Stimulated activated naive CD8-positive, alpha-beta T cell treated with anti-CD3 and anti-CD28 coated beads, Interleukin-15, amount 100 ng/mL, for 72 hours (primary cell): ENCODE measurements around the gene ZNF467.

Experiments used
- ATAC-seq: fragments of 150-1000 bp; cut with Tn5 transposase; 2 replicates; pipeline ENCODE4 v1.10.0; 2021; ENCODE audit warnings: mild to moderate bottlenecking, moderate library complexity
- DNase-seq, 2 donors: peaks; one replicate each; pipeline ENCODE4 v3.0.0; 2021 to 2022
- H3K27ac Mint-ChIP-seq, 2 donors: one replicate each; pipeline ENCODE4 v1.8.0; 2022; ENCODE audit warnings: mild to moderate bottlenecking in 2 of 2, mixed read lengths in 2 of 2, moderate library complexity in 2 of 2
- H3K27me3 Mint-ChIP-seq: one replicate; pipeline ENCODE4 v1.8.0; 2022; ENCODE audit warnings: mixed read lengths
- H3K4me1 Mint-ChIP-seq: one replicate; pipeline ENCODE4 v1.8.0; 2022; ENCODE audit warnings: mild to moderate bottlenecking, mixed read lengths
- H3K4me3 Mint-ChIP-seq, 2 donors: one replicate each; pipeline ENCODE4 v1.8.0; 2022; ENCODE audit warnings: mild to moderate bottlenecking in 2 of 2, mixed read lengths in 2 of 2, moderate library complexity in 1 of 2
- H3K9me3 Mint-ChIP-seq, 2 donors: one replicate each; pipeline ENCODE4 v1.8.0; 2022; ENCODE audit warnings: mixed read lengths in 2 of 2

The ZNF467 gene

GRCh38 chr7:149773446-149774236 lies at the start of gene ZNF467:
TSS of gene ZNF467 (minus strand) at chr7:149773588. CDS start at chr7:149771032, 2,556 bp downstream.
- peaks cover 23% of the 10 kb centered on the region for H3K4me1 Mint-ChIP-seq
- peak; percentile 1 for ATAC-seq
- peaks cover 28% of the 10 kb centered on the region for H3K27me3 Mint-ChIP-seq
- H3K9me3 Mint-ChIP-seq, result no peaks in the 10 kb centered on the region
- H3K27ac Mint-ChIP-seq, result peak within 1 kb of the TSS in 1 of 2 donors; percentile 25
- H3K4me3 Mint-ChIP-seq, result peak within 1 kb of the TSS; percentile 87 to 88
- no peak for DNase-seq

- H3K4me3 Mint-ChIP-seq, result no peak overlapping the region
- DNase-seq (no peak), ATAC-seq (no peak)
- no peaks in the 10 kb centered on the region for H3K9me3 Mint-ChIP-seq
- H3K4me1 Mint-ChIP-seq, result peaks cover 11% of the 10 kb centered on the region
- no peak overlapping the region for H3K27ac Mint-ChIP-seq
- no peaks in the 10 kb centered on the region for H3K27me3 Mint-ChIP-seq
Observed at GRCh38 chr7:149822353-149822943, 49.1 kb upstream of the ZNF467 start.

- peaks cover 2% of the 10 kb centered on the region for H3K4me1 Mint-ChIP-seq
- no peak for DNase-seq
- ATAC-seq, result peak; percentile 13
- no peaks in the 10 kb centered on the region for H3K9me3 Mint-ChIP-seq
- no peak overlapping the region for H3K4me3 Mint-ChIP-seq
- no peaks in the 10 kb centered on the region for H3K27me3 Mint-ChIP-seq
- no peak overlapping the region for H3K27ac Mint-ChIP-seq
Observed at GRCh38 chr7:149821191-149822148, 48.1 kb upstream of the ZNF467 start.

GRCh38 chr7:149820622-149821190 lies 47.3 kb upstream of the ZNF467 start:
- Mint-ChIP-seq H3K9me3 (no peaks in the 10 kb centered on the region), H3K4me3 (no peak overlapping the region), H3K27me3 (no peaks in the 10 kb centered on the region), H3K27ac (no peak overlapping the region), H3K4me1 (no peaks in the 10 kb centered on the region)
- DNase-seq (no peak), ATAC-seq (no peak)

- DNase-seq (no peak), ATAC-seq (no peak)
- no peak overlapping the region for H3K4me3 Mint-ChIP-seq
- no peak overlapping the region for H3K27ac Mint-ChIP-seq
- no peaks in the 10 kb centered on the region for H3K9me3 Mint-ChIP-seq
- no peaks in the 10 kb centered on the region for H3K27me3 Mint-ChIP-seq
- H3K4me1 Mint-ChIP-seq, result no peaks in the 10 kb centered on the region
Observed at GRCh38 chr7:149819961-149820340, 46.6 kb upstream of the ZNF467 start.

- DNase-seq, result no peak
- ATAC-seq, result no peak
- H3K27ac Mint-ChIP-seq, result peak overlapping the region in 1 of 2 donors; percentile 63
- H3K4me1 Mint-ChIP-seq, result no peaks in the 10 kb centered on the region
- no peaks in the 10 kb centered on the region for H3K9me3 Mint-ChIP-seq
- no peak overlapping the region for H3K4me3 Mint-ChIP-seq
- H3K27me3 Mint-ChIP-seq, result no peaks in the 10 kb centered on the region
Observed at GRCh38 chr7:149819141-149819960, 46.0 kb upstream of the ZNF467 start.

GRCh38 chr7:149818536-149818840 lies 45.1 kb upstream of the ZNF467 start:
- Mint-ChIP-seq H3K27ac (no peak overlapping the region), H3K4me3 (no peak overlapping the region), H3K27me3 (no peaks in the 10 kb centered on the region), H3K9me3 (no peaks in the 10 kb centered on the region), H3K4me1 (peaks cover 5% of the 10 kb centered on the region)
- no peak for DNase-seq
- ATAC-seq, result peak; percentile 11

- no peaks in the 10 kb centered on the region for H3K9me3 Mint-ChIP-seq
- DNase-seq (no peak), ATAC-seq (no peak)
- H3K27me3 Mint-ChIP-seq, result no peaks in the 10 kb centered on the region
- peaks cover 10% of the 10 kb centered on the region for H3K4me1 Mint-ChIP-seq
- no peak overlapping the region for H3K4me3 Mint-ChIP-seq
- peak overlapping the region in 1 of 2 donors; percentile 54 for H3K27ac Mint-ChIP-seq
Observed at GRCh38 chr7:149817836-149818535, 44.6 kb upstream of the ZNF467 start.

- peaks cover 15% of the 10 kb centered on the region for H3K4me1 Mint-ChIP-seq
- H3K9me3 Mint-ChIP-seq, result no peaks in the 10 kb centered on the region
- no peak for ATAC-seq
Observed at GRCh38 chr7:149817301-149817771, 43.9 kb upstream of the ZNF467 start.

GRCh38 chr7:149816794-149817193 lies 43.4 kb upstream of the ZNF467 start:
- no peaks in the 10 kb centered on the region for H3K27me3 Mint-ChIP-seq
- DNase-seq, result no peak

More at GRCh38 chr7:149817301-149817771, 43.9 kb upstream of the ZNF467 start:
- Mint-ChIP-seq H3K27me3 (no peaks in the 10 kb centered on the region), H3K4me3 (no peak overlapping the region), H3K27ac (peak overlapping the region in 1 of 2 donors; percentile 48)
- no peak for DNase-seq

GRCh38 chr7:149816267-149816751 lies 42.9 kb upstream of the ZNF467 start:
- H3K4me3 Mint-ChIP-seq, result no peak overlapping the region
- ATAC-seq (no peak), DNase-seq (no peak)
- H3K4me1 Mint-ChIP-seq, result peaks cover 15% of the 10 kb centered on the region
- no peak overlapping the region for H3K27ac Mint-ChIP-seq
- H3K9me3 Mint-ChIP-seq, result no peaks in the 10 kb centered on the region
- H3K27me3 Mint-ChIP-seq, result no peaks in the 10 kb centered on the region

More at GRCh38 chr7:149816794-149817193, 43.4 kb upstream of the ZNF467 start:
- ATAC-seq, result no peak
- no peaks in the 10 kb centered on the region for H3K9me3 Mint-ChIP-seq
- no peak overlapping the region for H3K4me3 Mint-ChIP-seq
- H3K4me1 Mint-ChIP-seq, result peaks cover 15% of the 10 kb centered on the region
- H3K27ac Mint-ChIP-seq, result no peak overlapping the region

- Mint-ChIP-seq H3K27ac (no peak overlapping the region), H3K27me3 (no peaks in the 10 kb centered on the region), H3K4me3 (no peak overlapping the region), H3K4me1 (peaks cover 15% of the 10 kb centered on the region), H3K9me3 (no peaks in the 10 kb centered on the region)
- DNase-seq (no peak), ATAC-seq (no peak)
Observed at GRCh38 chr7:149815661-149816266, 42.4 kb upstream of the ZNF467 start.

- H3K4me3 Mint-ChIP-seq, result no peak overlapping the region
- no peaks in the 10 kb centered on the region for H3K9me3 Mint-ChIP-seq
- DNase-seq (no peak), ATAC-seq (no peak)
- H3K27me3 Mint-ChIP-seq, result no peaks in the 10 kb centered on the region
- H3K27ac Mint-ChIP-seq, result peak overlapping the region in 1 of 2 donors; percentile 37
- H3K4me1 Mint-ChIP-seq, result peaks cover 15% of the 10 kb centered on the region
Observed at GRCh38 chr7:149815121-149815520, 41.7 kb upstream of the ZNF467 start.

GRCh38 chr7:149814494-149814893 lies 41.1 kb upstream of the ZNF467 start:
- peak; percentile 5 for ATAC-seq
- no peaks in the 10 kb centered on the region for H3K27me3 Mint-ChIP-seq
- no peaks in the 10 kb centered on the region for H3K9me3 Mint-ChIP-seq
- no peak overlapping the region for H3K4me3 Mint-ChIP-seq
- DNase-seq, result no peak
- peaks cover 15% of the 10 kb centered on the region for H3K4me1 Mint-ChIP-seq
- no peak overlapping the region for H3K27ac Mint-ChIP-seq
